ENCODE measurements around the gene PDE7B.

- TF ChIP-seq EZH2 (IDR thresholded peaks at IDR 0.05; ENCODE audit: insufficient read depth, poor library complexity, severe bottlenecking) (no peak), EZH2phosphoT487 (IDR thresholded peaks at IDR 0.05; ENCODE audit: insufficient read depth, low read depth) (no peak)
Observed at GRCh38 chr6:135985471-135985870, 134.0 kb downstream of the PDE7B start.
